C4-2B (cell line): ENCODE measurements around the gene CFAP97D2.

Source experiments
- CTCF ChIP-seq: fragments of 450-650 bp; conservative IDR thresholded peaks from 2 replicates; pipeline ENCODE4 v1.5.1; 2017; ENCODE audit warnings: mild to moderate bottlenecking
- ZFX ChIP-seq: fragments of 450-650 bp; IDR thresholded peaks from 2 replicates; pipeline ENCODE4 v1.6.1; 2017

- TF ChIP-seq CTCF = no peak
- TF ChIP-seq ZFX = no peak
Observed at GRCh38 chr13:114211446-114212157, 32.5 kb downstream of the CFAP97D2 start.
